ENCODE data around the gene SLC30A3. TPM values are rescaled to one million over a fixed set of nuclear protein-coding genes. Genes with fewer than 3 reads are reported as not detected.

SLC30A3 gene
- polyA plus RNA-seq, 1 donor from 2014 or later, result not detected

DNA sequence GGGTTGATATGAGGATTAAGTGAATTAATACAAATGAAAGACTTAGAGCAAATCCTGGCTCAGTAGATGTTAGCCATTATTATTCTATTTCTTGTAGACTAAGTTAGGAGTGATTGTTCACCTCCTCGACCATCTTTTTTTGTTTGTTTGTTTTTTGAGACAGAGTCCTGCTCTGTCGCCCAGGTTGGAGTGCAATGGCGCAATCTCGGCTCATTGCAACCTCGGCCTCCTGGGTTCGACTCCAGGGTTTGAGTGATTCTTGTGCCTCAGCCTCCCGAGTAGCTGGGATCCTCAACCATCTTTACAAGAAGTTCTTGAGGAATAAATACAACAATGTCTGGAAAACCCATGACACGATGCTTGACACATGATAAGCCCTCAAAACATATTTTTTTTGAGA, 32.1 kb upstream of the SLC30A3 start:
- Histone ChIP-seq H3K79me2 (replicated peaks; ENCODE audit: insufficient read depth, low read length) (no peaks in the 10 kb centered on the region), H2AFZ (ENCODE audit: low read depth, low read length) (no peak overlapping the region), H3K9me3 (ENCODE audit: low read length) (no peaks in the 10 kb centered on the region), H3K27me3 (ENCODE audit: insufficient read depth, low read depth, low read length) (peaks cover 5% of the 10 kb centered on the region), H3K4me3 (ENCODE audit: low read length) (no peak overlapping the region), H3K4me2 (ENCODE audit: low read length) (no peak overlapping the region), H3K9me2 (ENCODE audit: insufficient read depth, low read length) (no peaks in the 10 kb centered on the region), H3K27ac (ENCODE audit: low read length) (no peak overlapping the region), H3K36me3 (ENCODE audit: insufficient read depth, low read length) (no peaks in the 10 kb centered on the region), H3K9ac (ENCODE audit: low read length) (no peak overlapping the region), H4K20me1 (ENCODE audit: insufficient read depth) (no peaks in the 10 kb centered on the region), H3F3A (ENCODE audit: insufficient read depth, low read length, poor library complexity, severe bottlenecking) (no peaks in the 10 kb centered on the region)
- TF ChIP-seq MXI1 (conservative IDR thresholded peaks at IDR 0.05; ENCODE audit: poor library complexity, severe bottlenecking) (no peak), POLR2AphosphoS5 (IDR thresholded peaks at IDR 0.05) (no peak), TAF1 (IDR thresholded peaks at IDR 0.05; ENCODE audit: low read depth) (no peak), EP300 (conservative IDR thresholded peaks at IDR 0.05; ENCODE audit: poor library complexity, severe bottlenecking) (no peak), EZH2 (IDR thresholded peaks at IDR 0.05; ENCODE audit: borderline replicate concordance, insufficient read depth, low read length, poor library complexity, severe bottlenecking) (no peak), SMC3 (conservative IDR thresholded peaks at IDR 0.05; ENCODE audit: poor library complexity) (no peak), RAD21 (conservative IDR thresholded peaks at IDR 0.05) (no peak)
- TF ChIP-seq, protein P1, sequence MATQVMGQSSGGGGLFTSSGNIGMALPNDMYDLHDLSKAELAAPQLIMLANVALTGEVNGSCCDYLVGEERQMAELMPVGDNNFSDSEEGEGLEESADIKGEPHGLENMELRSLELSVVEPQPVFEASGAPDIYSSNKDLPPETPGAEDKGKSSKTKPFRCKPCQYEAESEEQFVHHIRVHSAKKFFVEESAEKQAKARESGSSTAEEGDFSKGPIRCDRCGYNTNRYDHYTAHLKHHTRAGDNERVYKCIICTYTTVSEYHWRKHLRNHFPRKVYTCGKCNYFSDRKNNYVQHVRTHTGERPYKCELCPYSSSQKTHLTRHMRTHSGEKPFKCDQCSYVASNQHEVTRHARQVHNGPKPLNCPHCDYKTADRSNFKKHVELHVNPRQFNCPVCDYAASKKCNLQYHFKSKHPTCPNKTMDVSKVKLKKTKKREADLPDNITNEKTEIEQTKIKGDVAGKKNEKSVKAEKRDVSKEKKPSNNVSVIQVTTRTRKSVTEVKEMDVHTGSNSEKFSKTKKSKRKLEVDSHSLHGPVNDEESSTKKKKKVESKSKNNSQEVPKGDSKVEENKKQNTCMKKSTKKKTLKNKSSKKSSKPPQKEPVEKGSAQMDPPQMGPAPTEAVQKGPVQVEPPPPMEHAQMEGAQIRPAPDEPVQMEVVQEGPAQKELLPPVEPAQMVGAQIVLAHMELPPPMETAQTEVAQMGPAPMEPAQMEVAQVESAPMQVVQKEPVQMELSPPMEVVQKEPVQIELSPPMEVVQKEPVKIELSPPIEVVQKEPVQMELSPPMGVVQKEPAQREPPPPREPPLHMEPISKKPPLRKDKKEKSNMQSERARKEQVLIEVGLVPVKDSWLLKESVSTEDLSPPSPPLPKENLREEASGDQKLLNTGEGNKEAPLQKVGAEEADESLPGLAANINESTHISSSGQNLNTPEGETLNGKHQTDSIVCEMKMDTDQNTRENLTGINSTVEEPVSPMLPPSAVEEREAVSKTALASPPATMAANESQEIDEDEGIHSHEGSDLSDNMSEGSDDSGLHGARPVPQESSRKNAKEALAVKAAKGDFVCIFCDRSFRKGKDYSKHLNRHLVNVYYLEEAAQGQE (IDR thresholded peaks at IDR 0.05; ENCODE audit: borderline replicate concordance), result no peak
- TF ChIP-seq, protein P2, sequence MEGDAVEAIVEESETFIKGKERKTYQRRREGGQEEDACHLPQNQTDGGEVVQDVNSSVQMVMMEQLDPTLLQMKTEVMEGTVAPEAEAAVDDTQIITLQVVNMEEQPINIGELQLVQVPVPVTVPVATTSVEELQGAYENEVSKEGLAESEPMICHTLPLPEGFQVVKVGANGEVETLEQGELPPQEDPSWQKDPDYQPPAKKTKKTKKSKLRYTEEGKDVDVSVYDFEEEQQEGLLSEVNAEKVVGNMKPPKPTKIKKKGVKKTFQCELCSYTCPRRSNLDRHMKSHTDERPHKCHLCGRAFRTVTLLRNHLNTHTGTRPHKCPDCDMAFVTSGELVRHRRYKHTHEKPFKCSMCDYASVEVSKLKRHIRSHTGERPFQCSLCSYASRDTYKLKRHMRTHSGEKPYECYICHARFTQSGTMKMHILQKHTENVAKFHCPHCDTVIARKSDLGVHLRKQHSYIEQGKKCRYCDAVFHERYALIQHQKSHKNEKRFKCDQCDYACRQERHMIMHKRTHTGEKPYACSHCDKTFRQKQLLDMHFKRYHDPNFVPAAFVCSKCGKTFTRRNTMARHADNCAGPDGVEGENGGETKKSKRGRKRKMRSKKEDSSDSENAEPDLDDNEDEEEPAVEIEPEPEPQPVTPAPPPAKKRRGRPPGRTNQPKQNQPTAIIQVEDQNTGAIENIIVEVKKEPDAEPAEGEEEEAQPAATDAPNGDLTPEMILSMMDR (IDR thresholded peaks at IDR 0.05; ENCODE audit: poor library complexity, severe bottlenecking), result no peak

DNA sequence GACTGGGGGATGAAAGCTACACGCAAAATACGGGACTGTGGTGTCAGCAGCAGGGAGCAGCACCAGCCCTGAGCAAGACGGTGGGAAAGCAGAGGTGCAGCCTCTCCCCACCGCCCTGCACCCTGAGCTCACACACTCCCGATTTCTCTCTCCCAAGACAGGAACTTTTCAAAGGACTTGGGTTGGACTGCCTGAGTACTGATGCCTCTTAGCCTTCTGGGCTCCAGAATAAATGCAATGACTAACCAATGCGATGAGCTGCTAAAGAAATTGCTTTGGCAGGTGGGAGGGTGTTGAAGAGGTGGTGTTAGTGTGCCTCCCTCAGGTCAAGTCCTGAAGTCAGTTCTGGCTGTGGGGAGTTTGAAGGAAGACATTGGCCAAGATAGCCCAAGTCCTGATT, 29.0 kb upstream of the SLC30A3 start:
- peaks cover 5% of the 10 kb centered on the region for H3K27me3 ChIP-seq (ENCODE audit: insufficient read depth, low read depth, low read length)
- H3K36me3 ChIP-seq (ENCODE audit: insufficient read depth, low read length), result no peaks in the 10 kb centered on the region
- TF ChIP-seq, protein P2 (IDR thresholded peaks at IDR 0.05; ENCODE audit: poor library complexity, severe bottlenecking), result no peak
- TF ChIP-seq EZH2 (IDR thresholded peaks at IDR 0.05; ENCODE audit: borderline replicate concordance, insufficient read depth, low read length, poor library complexity, severe bottlenecking) (no peak), RAD21 (conservative IDR thresholded peaks at IDR 0.05) (no peak), EP300 (conservative IDR thresholded peaks at IDR 0.05; ENCODE audit: poor library complexity, severe bottlenecking) (no peak), TAF1 (IDR thresholded peaks at IDR 0.05; ENCODE audit: low read depth) (no peak)
- no peaks in the 10 kb centered on the region for H4K20me1 ChIP-seq (ENCODE audit: insufficient read depth)
- H3K9me2 ChIP-seq (ENCODE audit: insufficient read depth, low read length), result no peaks in the 10 kb centered on the region
- H3K79me2 ChIP-seq (replicated peaks; ENCODE audit: insufficient read depth, low read length), result no peaks in the 10 kb centered on the region
- no peak overlapping the region for H3K4me2 ChIP-seq (ENCODE audit: low read length)
- no peak overlapping the region for H3K4me3 ChIP-seq (ENCODE audit: low read length)
- no peaks in the 10 kb centered on the region for H3K9me3 ChIP-seq (ENCODE audit: low read length)
- no peak overlapping the region for H3K27ac ChIP-seq (ENCODE audit: low read length)
- no peaks in the 10 kb centered on the region for H3F3A ChIP-seq (ENCODE audit: insufficient read depth, low read length, poor library complexity, severe bottlenecking)
- no peak overlapping the region for H2AFZ ChIP-seq (ENCODE audit: low read depth, low read length)
- H3K9ac ChIP-seq (ENCODE audit: low read length), result no peak overlapping the region

All from neural cell (in vitro differentiated cells).